Astrocyte of the hippocampus (primary cell): ENCODE data around the gene TMEM41B.
A peak's percentile ranks its signal among the peaks of the same experiment; 100 is the strongest.
"Not testable (repeated sequence)": the region's sequence is repeated elsewhere in the genome, so short reads cannot be mapped to it uniquely, and the experiment has no call there.

Experiments
- DNase-seq: peaks from one replicate; pipeline ENCODE4 v3.0.0; 2011; ENCODE audit warnings: low read depth, low spot score

Gene TMEM41B, protein sequence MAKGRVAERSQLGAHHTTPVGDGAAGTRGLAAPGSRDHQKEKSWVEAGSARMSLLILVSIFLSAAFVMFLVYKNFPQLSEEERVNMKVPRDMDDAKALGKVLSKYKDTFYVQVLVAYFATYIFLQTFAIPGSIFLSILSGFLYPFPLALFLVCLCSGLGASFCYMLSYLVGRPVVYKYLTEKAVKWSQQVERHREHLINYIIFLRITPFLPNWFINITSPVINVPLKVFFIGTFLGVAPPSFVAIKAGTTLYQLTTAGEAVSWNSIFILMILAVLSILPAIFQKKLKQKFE

DNA sequence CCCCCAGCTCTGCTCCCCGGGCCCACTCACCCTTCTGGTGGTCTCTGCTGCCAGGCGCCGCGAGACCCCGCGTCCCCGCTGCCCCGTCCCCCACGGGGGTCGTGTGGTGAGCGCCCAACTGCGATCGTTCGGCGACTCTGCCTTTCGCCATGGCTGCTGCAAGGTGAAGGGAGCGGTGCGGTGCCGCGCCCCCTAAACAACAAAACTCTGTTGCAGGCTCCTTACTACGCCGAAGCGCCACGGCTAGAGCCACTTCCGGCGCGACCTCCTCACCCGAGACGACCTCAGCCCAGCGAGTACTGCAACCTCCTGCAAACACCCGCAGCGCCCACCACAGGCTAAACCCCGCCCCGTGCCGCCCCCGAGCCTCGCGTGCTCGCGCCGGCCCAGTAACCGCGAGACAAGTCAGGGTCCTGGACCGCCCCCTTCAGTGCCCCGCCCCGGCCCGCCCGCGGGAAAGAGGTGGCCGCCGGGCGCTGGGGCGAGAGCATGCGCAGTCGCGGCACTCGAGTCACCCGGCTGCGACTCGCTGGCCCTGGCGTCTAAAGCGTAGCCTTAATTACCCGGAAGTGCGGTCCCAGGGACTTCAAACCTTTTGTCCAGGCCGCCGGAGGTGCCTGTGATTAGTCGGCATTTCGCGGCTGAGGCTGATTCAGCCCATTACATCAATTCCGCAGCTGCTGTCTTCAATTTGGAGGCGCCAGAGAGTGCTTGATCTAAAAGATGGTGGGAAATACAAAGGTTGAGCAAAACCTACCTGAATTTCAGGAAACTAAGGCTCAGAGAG is at the start of gene TMEM41B:
Gene TMEM41B, minus strand, starts transcription at position 303 of the 787 bp plus-strand sequence. Its CDS starts 152 bp downstream, at position 151.
- peak; percentile 100 for DNase-seq

- DNase-seq, result no peak
Measured at GRCh38 chr11:9362393-9362863, 48.0 kb upstream of the TMEM41B start.

- DNase-seq, result not testable (repeated sequence)
Measured at GRCh38 chr11:9360862-9361622, 46.6 kb upstream of the TMEM41B start.

- DNase-seq, result no peak
Measured at GRCh38 chr11:9357041-9357440, 42.6 kb upstream of the TMEM41B start.

GRCh38 chr11:9351321-9351881 is 37.0 kb upstream of the TMEM41B start:
- no peak for DNase-seq

- not testable (repeated sequence) for DNase-seq
Measured at GRCh38 chr11:9347779-9348178, 33.4 kb upstream of the TMEM41B start.

GRCh38 chr11:9347100-9347499 is 32.7 kb upstream of the TMEM41B start:
- peak; percentile 34 for DNase-seq

GRCh38 chr11:9344061-9344680 is 29.8 kb upstream of the TMEM41B start:
- DNase-seq, result no peak

DNA sequence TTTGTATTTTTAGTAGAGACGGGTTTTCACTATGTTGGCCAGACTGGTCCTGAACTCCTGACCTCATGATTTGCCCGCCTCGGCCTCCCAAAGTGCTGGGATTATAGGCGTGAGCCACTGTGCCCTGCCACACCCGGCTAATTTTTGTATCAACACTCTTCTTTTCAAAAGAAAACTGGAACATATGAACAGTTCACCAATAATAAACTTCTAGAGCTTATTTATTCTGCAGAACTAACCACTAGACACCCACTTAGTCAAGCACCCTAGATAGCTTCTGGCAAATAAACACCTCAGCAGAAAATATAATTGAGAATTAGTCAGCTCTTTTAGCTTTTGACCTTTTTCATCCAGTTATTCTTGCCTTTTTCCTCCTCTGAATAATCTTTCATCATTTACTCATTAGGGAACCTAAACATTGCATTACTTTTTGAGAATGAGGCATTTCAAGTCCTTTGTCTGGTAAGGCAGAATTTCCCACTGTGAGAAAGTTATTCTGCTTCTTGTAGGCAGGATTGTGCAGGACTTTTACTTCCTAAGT is 27.3 kb upstream of the TMEM41B start:
- DNase-seq, result no peak

DNA sequence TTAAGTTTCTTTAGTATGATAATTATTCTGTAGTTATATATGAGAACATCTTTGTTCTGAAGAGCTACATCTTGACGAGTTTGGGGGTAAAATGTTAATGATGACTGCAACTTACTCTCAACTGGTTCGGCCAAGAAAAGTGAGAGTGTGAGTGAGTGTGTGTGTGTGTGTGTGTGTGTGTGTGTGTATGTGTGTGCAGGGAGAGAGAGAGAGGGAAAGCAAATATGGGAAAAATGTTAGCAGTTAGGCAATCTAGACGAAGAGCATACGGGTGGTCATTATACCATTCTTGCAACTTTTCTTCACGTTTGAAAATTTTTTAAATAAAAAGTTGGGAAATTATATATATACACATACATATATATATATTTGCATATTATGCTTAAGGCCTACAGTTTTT is 18.3 kb upstream of the TMEM41B start:
- no peak for DNase-seq

DNA sequence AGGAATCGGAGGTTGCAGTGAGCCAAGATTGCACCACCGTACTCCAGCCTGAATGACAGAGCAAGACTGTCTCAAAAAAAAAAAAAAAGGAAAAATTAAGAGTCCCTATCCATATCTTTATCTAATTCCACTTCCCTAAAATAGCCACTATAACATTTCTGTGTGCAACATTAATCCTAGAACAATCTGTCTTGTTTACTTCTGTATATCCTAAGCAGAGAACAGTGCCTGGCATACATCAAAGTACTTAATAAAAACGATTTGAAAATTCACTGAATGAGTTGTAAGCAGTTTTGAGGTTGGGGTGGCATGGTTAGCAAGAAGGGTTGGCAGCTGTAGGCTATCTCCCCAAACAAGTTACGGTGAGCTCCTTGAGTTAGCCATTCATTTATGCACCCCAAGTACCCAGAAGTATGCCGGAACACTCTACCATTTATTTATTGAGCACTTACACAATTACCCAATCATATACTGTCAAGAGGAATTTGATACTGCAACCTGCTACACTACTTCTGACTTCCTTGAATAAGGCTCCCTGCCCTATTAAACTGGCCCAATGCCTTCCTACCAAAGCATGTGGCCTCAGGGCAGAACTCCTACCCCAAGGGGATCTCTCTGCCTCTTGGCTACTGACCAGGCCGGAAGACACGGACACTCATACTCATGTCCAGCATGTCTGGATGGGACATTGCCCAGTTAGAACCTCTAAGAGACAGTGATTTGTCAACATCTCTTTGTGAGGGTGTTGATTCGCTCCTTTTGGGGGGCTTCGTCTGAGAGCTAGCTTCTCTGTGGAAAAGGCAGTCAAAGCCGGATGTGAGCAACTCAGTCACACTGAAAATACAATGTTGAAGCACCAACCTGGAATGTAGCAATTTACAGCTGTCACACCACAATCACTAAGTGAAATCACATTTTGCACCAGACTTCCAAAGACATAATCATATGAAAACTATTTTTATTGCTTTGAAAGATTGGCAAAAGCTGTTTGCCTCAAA is 16.3 kb upstream of the TMEM41B start:
- no peak for DNase-seq

GRCh38 chr11:9320047-9320446 is 5.7 kb upstream of the TMEM41B start:
- no peak for DNase-seq

DNA sequence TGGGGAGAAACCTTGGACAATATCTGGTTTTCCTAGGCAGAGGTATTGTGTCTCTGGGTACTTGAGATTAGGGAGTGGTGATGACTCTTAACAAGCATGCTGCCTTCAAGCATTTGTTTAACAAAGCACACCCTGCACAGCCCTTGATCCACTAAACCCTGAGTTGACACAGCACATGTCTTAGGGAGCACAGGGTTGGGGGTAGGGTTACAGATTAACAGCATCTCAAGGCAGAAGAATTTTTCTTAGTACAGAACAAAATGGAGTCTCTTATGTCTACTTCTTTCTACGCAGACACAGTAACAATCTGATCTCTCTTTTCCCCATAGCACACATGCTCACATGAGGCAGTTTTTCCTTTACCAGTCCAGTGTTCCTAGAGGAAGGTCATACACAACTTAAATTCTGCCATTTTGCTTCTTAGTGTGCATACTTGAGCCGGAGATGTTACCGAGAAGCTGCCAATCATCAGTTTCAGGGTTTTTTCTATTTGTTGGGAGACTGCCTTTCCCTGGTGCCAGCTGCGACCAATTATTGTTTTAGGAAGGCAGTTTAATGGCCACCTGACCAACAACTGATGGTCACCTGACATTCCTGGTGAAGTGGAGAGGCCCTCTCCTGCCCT is 5.1 kb upstream of the TMEM41B start:
- not testable (repeated sequence) for DNase-seq

DNA sequence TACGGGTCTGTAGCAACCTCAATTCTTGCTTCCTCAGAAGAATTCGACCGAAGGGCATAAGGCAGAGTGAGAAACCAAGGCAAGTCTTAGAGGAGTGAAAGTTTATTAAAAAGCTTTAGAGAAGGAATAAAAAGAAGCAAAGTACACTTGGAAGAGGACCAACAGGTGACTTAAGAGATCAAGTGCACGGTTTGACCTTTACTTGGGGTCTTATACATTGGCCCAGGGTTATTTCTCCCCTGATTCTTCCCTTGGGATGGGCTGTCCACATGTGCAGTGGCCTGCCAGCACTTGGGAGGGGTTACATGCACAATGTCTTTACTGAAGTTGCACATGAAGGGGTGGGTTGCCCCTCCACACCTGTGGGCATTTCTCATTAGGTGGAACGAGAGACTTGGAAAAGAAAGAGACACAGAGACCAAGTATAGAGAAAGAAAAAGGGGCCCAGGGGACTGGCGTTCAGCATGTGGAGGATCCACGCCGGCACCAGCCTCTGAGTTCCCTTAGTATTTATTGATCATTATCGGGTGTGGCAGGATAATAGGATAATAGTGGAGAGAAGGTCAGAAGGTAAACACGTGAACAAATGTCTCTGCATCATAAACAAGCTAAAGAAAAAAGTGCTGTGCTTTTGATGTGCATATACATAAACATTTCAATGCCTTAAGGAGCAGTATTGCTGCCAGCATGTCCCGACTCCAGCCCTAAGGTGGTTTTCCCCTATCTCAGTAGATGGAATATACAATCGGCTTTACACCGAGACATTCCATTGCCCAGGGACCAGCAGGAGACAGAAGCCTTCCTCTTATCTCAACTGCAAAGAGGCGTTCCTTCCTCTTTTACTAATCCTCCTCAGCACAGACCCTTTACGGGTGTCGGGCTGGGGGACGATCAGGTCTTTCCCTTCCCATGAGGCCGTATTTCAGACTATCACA is 4.3 kb upstream of the TMEM41B start:
- DNase-seq, result not testable (repeated sequence)

DNA sequence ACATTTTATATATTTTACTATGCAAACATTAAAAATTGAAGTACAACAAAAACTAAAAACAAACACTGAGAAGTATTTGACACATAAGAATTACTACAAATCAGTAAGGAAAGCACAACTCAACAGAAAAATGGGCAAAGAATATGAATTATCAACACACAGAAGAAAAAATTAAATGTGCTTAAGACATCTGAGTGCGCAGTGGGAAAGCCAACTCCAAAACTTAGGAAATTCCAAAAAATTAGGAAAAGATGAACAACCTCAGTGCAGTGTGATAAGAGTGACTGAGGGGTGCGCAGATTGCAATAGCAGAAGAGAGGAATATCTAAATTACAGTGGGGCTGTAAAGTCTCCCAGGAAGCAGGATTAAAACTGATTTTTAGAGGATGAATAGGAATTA is 1.9 kb upstream of the TMEM41B start:
- no peak for DNase-seq

GRCh38 chr11:9315078-9315688 is 790 bp upstream of the TMEM41B start:
- DNase-seq, result peak; percentile 41

- DNase-seq, result peak; percentile 61
Measured at GRCh38 chr11:9313648-9314290, 624 bp downstream of the TMEM41B start.
